ENCODE results near the gene PANK1. TPM values are rescaled to one million over a fixed set of nuclear protein-coding genes. Genes with fewer than 3 reads are reported as not detected.

Gene PANK1
- total and polyA plus RNA-seq, 2 of the 8 experiments (the other 6 are each of a cell fraction or from before 2014, with no cell fraction given) = 18.5 to 40.4 TPM

GRCh38 chr10:89669985-89670384 is 24.9 kb upstream of the PANK1 start:
- no peak for FAIRE-seq
- CTCF ChIA-PET (ENCODE audit: partially characterized antibody) = interaction anchor here (0.8 to 1.6 kb wide), 3 partner anchors 10 to 437 kb away, joined by 3 to 4 read pairs (median 3); no protein-coding TSS in a partner anchor

More at GRCh38 chr10:89669985-89670384, 24.9 kb upstream of the PANK1 start:
- Histone ChIP-seq H3K56ac (replicated peaks; ENCODE audit: insufficient read length, low read depth, low read length) (no peak overlapping the region), H3K36me3 (ENCODE audit: control insufficient read depth in 2 of 4, insufficient read depth in 4 of 4, low read length in 3 of 4) (no peaks in the 10 kb centered on the region), H3K9me3 (ENCODE audit: insufficient read depth in 2 of 2, low read depth in 1 of 2, low read length in 1 of 2) (no peaks in the 10 kb centered on the region), H3K18ac (ENCODE audit: extremely low read depth, low read length) (no peak overlapping the region), H4K20me1 (replicated peaks in 1 of 2; ENCODE audit: control insufficient read depth in 1 of 2, insufficient read depth in 2 of 2, low read length in 2 of 2) (no peaks in the 10 kb centered on the region), H2BK120ac (replicated peaks; ENCODE audit: low read depth, low read length) (no peak overlapping the region), H2AFZ (ENCODE audit: low read length) (no peak overlapping the region), H3K14ac (ENCODE audit: insufficient read length) (no peak overlapping the region), H3K27ac (ENCODE audit: low read depth, low read length) (no peak overlapping the region), H2BK12ac (ENCODE audit: low read depth, low read length) (no peak overlapping the region), H3K79me1 (ENCODE audit: low read depth, low read length) (no peaks in the 10 kb centered on the region), H3K4me3 (ENCODE audit: extremely low read depth in 1 of 4, insufficient read depth in 2 of 4, low read depth in 3 of 4, low read length in 4 of 4) (no peak overlapping the region), H3K27me3 (replicated peaks in 1 of 4; ENCODE audit: control insufficient read depth in 3 of 4, extremely low read depth in 1 of 4, insufficient read depth in 3 of 4, low read length in 3 of 4) (no peaks in the 10 kb centered on the region), H2AK5ac (ENCODE audit: low read depth, low read length) (no peak overlapping the region), H4K8ac (ENCODE audit: extremely low read depth, insufficient read depth, low read length) (no peak overlapping the region), H2BK20ac (ENCODE audit: low read length) (no peak overlapping the region), H3K23me2 (ENCODE audit: low read depth, low read length) (no peaks in the 10 kb centered on the region), H2BK5ac (ENCODE audit: low read depth, low read length) (no peak overlapping the region), H4K5ac (ENCODE audit: insufficient read length, low read depth, low read length) (no peak overlapping the region), H3K23ac (ENCODE audit: insufficient read length) (no peak overlapping the region), H3K79me2 (ENCODE audit: control insufficient read depth in 1 of 2, insufficient read depth in 2 of 2, low read length in 2 of 2) (no peaks in the 10 kb centered on the region), H3K4me2 (ENCODE audit: insufficient read depth in 1 of 2, low read depth in 2 of 2, low read length in 2 of 2) (no peak overlapping the region), H3K9ac (replicated peaks in 1 of 4; ENCODE audit: extremely low read depth in 1 of 4, low read depth in 3 of 4, low read length in 3 of 4) (no peak overlapping the region), H3K4ac (replicated peaks; ENCODE audit: insufficient read length, low read depth, low read length) (no peak overlapping the region), H2BK15ac (ENCODE audit: low read length) (no peak overlapping the region), H4K91ac (replicated peaks; ENCODE audit: insufficient read length, low read length) (no peak overlapping the region), H3K4me1 (replicated peaks in 1 of 4; ENCODE audit: control insufficient read depth in 3 of 4, insufficient read depth in 4 of 4, low read length in 3 of 4) (peaks cover 0 to 2% (median 0%) of the 10 kb centered on the region in 4 experiments; a peak in 1 of 7 replicates)
- POLR2A ChIA-PET (ENCODE audit: partially characterized antibody) = interaction anchor here (1.0 to 1.5 kb wide), 2 partner anchors 10 to 31 kb away, joined by 4 to 5 read pairs; partner anchors contain the start of gene KIF20B
- TF ChIP-seq EP300 (IDR thresholded peaks at IDR 0.05; ENCODE audit: borderline replicate concordance in 1 of 2, low read depth in 2 of 2, low read length in 2 of 2) (no peak), POU5F1 (IDR thresholded peaks at IDR 0.05; ENCODE audit: low read depth, low read length) (no peak), NANOG (IDR thresholded peaks at IDR 0.05; ENCODE audit: insufficient read depth, low read depth, low read length, poor library complexity, severe bottlenecking) (no peak), HDAC2 (IDR thresholded peaks at IDR 0.05; ENCODE audit: borderline replicate concordance in 1 of 2, low read depth in 2 of 2, low read length in 2 of 2) (no peak), HDAC6 (IDR thresholded peaks at IDR 0.05; ENCODE audit: low read depth, low read length) (no peak), EGR1 (IDR thresholded peaks at IDR 0.05; ENCODE audit: borderline replicate concordance, low read depth, low read length) (no peak), ASH2L (IDR thresholded peaks at IDR 0.05; ENCODE audit: low read length) (no peak), CBX8 (IDR thresholded peaks at IDR 0.05; ENCODE audit: borderline replicate concordance, low read depth, low read length) (no peak)
- DNase-seq (ENCODE audit: low read depth in 1 of 2, low spot score in 2 of 2) = no peak
- WGBS, 2 experiments (ENCODE audit: extremely low coverage in 1 of 2, insufficient coverage in 1 of 2, insufficient read length in 1 of 2, insufficient replicate concordance in 2 of 2, low coverage in 1 of 2, low lambda C conversion rate in 2 of 2, missing lambda C conversion rate in 1 of 2) = 86% methylated on average over 1 of the region's 1 CpG; no CpG with 5 or more reads in 1 of the 2 experiments

Data from H1 (cell line).